Measurements from ENCODE around the gene TNRC6B. TPM values are rescaled to one million over a fixed set of nuclear protein-coding genes. Genes with fewer than 3 reads are reported as not detected.
A peak's percentile ranks its signal among the peaks of the same experiment; 100 is the strongest.

Gene TNRC6B
- total and polyA plus RNA-seq, 2 donors from 2014 or later, result 2.7 to 63.2 TPM

- intact Hi-C loops (cut with DNase I), result no loop called here
- no peak overlapping the region for H3K4me3 ChIP-seq (ENCODE audit: low read length in 3 of 3)
- H3K4me1 ChIP-seq (ENCODE audit: control insufficient read depth in 2 of 3, insufficient read depth in 2 of 3, low read depth in 1 of 3, low read length in 3 of 3), result peaks cover 0 to 13% (median 11%) of the 10 kb centered on the region in 3 donors
- no peaks in the 10 kb centered on the region for H3K9me3 ChIP-seq (ENCODE audit: control insufficient read depth in 2 of 3, insufficient read depth in 1 of 3, low read length in 3 of 3)
- H3K36me3 ChIP-seq (ENCODE audit: control insufficient read depth in 2 of 3, insufficient read depth in 3 of 3, low read length in 3 of 3), result peaks cover 2 to 26% (median 6%) of the 10 kb centered on the region in 3 donors
- no peak overlapping the region for H3K9ac ChIP-seq (ENCODE audit: low read length in 3 of 3)
- DNase-seq (no peak), FAIRE-seq (no peak)
- no peaks in the 10 kb centered on the region for H3K27me3 ChIP-seq (ENCODE audit: control insufficient read depth, insufficient read depth, low read length)
- no peak overlapping the region for H3K27ac ChIP-seq (ENCODE audit: low read depth in 2 of 2, low read length in 2 of 2)
- TF ChIP-seq, protein P1, sequence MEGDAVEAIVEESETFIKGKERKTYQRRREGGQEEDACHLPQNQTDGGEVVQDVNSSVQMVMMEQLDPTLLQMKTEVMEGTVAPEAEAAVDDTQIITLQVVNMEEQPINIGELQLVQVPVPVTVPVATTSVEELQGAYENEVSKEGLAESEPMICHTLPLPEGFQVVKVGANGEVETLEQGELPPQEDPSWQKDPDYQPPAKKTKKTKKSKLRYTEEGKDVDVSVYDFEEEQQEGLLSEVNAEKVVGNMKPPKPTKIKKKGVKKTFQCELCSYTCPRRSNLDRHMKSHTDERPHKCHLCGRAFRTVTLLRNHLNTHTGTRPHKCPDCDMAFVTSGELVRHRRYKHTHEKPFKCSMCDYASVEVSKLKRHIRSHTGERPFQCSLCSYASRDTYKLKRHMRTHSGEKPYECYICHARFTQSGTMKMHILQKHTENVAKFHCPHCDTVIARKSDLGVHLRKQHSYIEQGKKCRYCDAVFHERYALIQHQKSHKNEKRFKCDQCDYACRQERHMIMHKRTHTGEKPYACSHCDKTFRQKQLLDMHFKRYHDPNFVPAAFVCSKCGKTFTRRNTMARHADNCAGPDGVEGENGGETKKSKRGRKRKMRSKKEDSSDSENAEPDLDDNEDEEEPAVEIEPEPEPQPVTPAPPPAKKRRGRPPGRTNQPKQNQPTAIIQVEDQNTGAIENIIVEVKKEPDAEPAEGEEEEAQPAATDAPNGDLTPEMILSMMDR (IDR thresholded peaks at IDR 0.05; ENCODE audit: borderline replicate concordance, extremely low read depth, insufficient read depth), result no peak
These were observed 93.1 kb downstream of the TNRC6B start for GRCh38 chr22:40270748-40271373.

GRCh38 chr22:40271440-40271839, 93.7 kb downstream of the TNRC6B start:
- no peak for FAIRE-seq
- no peak for DNase-seq
- Histone ChIP-seq H3K9ac (ENCODE audit: low read length in 3 of 3) (no peak overlapping the region), H3K27ac (ENCODE audit: low read depth in 2 of 2, low read length in 2 of 2) (no peak overlapping the region), H3K27me3 (ENCODE audit: control insufficient read depth, insufficient read depth, low read length) (no peaks in the 10 kb centered on the region), H3K36me3 (ENCODE audit: control insufficient read depth in 2 of 3, insufficient read depth in 3 of 3, low read length in 3 of 3) (peaks cover 2 to 20% (median 6%) of the 10 kb centered on the region in 3 donors), H3K4me1 (ENCODE audit: control insufficient read depth in 2 of 3, insufficient read depth in 2 of 3, low read depth in 1 of 3, low read length in 3 of 3) (peaks cover 0 to 11% (median 11%) of the 10 kb centered on the region in 3 donors), H3K4me3 (ENCODE audit: low read length in 3 of 3) (no peak overlapping the region), H3K9me3 (ENCODE audit: control insufficient read depth in 2 of 3, insufficient read depth in 1 of 3, low read length in 3 of 3) (no peaks in the 10 kb centered on the region)
- TF ChIP-seq, protein P1 (IDR thresholded peaks at IDR 0.05; ENCODE audit: borderline replicate concordance, extremely low read depth, insufficient read depth), result no peak
- intact Hi-C loops (cut with DNase I), result no loop called here

DNA sequence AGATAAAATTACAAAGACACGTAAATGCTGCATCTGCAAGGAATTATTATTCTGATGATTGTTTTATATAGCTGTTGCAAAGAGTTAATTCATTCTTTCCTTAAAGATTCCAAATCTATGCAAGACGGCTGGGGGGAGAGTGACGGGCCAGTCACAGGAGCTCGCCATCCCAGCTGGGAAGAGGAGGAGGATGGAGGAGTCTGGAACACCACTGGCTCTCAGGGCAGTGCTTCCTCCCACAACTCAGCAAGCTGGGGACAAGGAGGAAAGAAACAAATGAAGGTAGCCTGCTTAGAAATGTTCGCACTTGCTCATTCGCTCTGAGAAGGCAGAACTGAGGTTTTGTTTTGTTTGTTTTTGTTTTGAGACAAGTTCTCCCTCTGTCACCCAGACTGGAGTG, 95.6 kb downstream of the TNRC6B start:
- TF ChIP-seq, protein P1 (IDR thresholded peaks at IDR 0.05; ENCODE audit: borderline replicate concordance, extremely low read depth, insufficient read depth), result no peak
- Histone ChIP-seq H3K4me1 (ENCODE audit: control insufficient read depth in 2 of 3, insufficient read depth in 2 of 3, low read depth in 1 of 3, low read length in 3 of 3) (peaks cover 0 to 11% (median 11%) of the 10 kb centered on the region in 3 donors), H3K9ac (ENCODE audit: low read length in 3 of 3) (no peak overlapping the region), H3K9me3 (ENCODE audit: control insufficient read depth in 2 of 3, insufficient read depth in 1 of 3, low read length in 3 of 3) (no peaks in the 10 kb centered on the region), H3K36me3 (ENCODE audit: control insufficient read depth in 2 of 3, insufficient read depth in 3 of 3, low read length in 3 of 3) (peaks cover 2 to 15% (median 9%) of the 10 kb centered on the region in 3 donors), H3K4me3 (ENCODE audit: low read length in 3 of 3) (no peak overlapping the region), H3K27ac (ENCODE audit: low read depth in 2 of 2, low read length in 2 of 2) (peak overlapping the region in 1 of 2 donors; percentile 75), H3K27me3 (ENCODE audit: control insufficient read depth, insufficient read depth, low read length) (no peaks in the 10 kb centered on the region)
- intact Hi-C loops (cut with DNase I), result no loop called here
- DNase-seq (peak in 3 of 5 donors; percentile 25 to 48 (median 45)), FAIRE-seq (no peak)
